Keratinocyte (primary cell): Measurements from ENCODE around the gene GNG8. TPM values are rescaled to one million over a fixed set of nuclear protein-coding genes. Genes with fewer than 3 reads are reported as not detected.

Source experiments
- DNase-seq: peaks from one replicate; pipeline ENCODE4 v3.0.0-alpha.2; 2011; ENCODE audit warnings: low read depth, missing footprints, low spot score
- FAIRE-seq: peaks from 2 replicates; lab custom pipeline; 2011; peaks lifted over from hg19 to GRCh38; lab: Jason Lieb, UNC
- H2AFZ ChIP-seq: 2 replicates; pipeline ENCODE4 v1.6.0; 2012; ENCODE audit warnings: low read length, control low read depth, inconsistent platforms; ENCODE audit not compliant: control insufficient read depth
- H3K27ac ChIP-seq: 2 replicates; pipeline ENCODE4 v1.5.1; 2011; ENCODE audit warnings: low read length; ENCODE audit not compliant: control insufficient read depth, insufficient read depth
- H3K27me3 ChIP-seq: 3 replicates; pipeline ENCODE4 v1.6.0; 2011; ENCODE audit warnings: low read length; ENCODE audit not compliant: control insufficient read depth, insufficient read depth; ENCODE audit errors: extremely low read depth
- H3K36me3 ChIP-seq, 2 experiments: 2 replicates in 1 of 2; 3 replicates in 1 of 2; pipeline ENCODE4 v1.5.1; 2011; ENCODE audit warnings: low read length in 2 of 2, mild to moderate bottlenecking in 1 of 2; ENCODE audit not compliant: control insufficient read depth in 2 of 2, insufficient read depth in 2 of 2; ENCODE audit errors: extremely low read depth in 1 of 2
- H3K4me1 ChIP-seq: 3 replicates; pipeline ENCODE4 v1.5.1; 2011; ENCODE audit warnings: low read length; ENCODE audit not compliant: control insufficient read depth, insufficient read depth; ENCODE audit errors: extremely low read depth
- H3K4me2 ChIP-seq: 3 replicates; pipeline ENCODE4 v1.6.0; 2011; ENCODE audit warnings: low read depth, low read length; ENCODE audit not compliant: control insufficient read depth, insufficient read depth; ENCODE audit errors: extremely low read depth
- H3K4me3 ChIP-seq, 3 experiments: fragments of 200-600 bp in 1 of 3; sonication (generic) in 1 of 3; 2 replicates in 2 of 3; 3 replicates in 1 of 3; pipeline ENCODE4 v1.5.1; 2011 to 2016; ENCODE audit warnings: low read length in 3 of 3, mild to moderate bottlenecking in 3 of 3, control low read depth in 2 of 3, inconsistent platforms in 1 of 3, low read depth in 1 of 3, mixed read lengths in 1 of 3, mixed run types in 1 of 3, moderate library complexity in 1 of 3; ENCODE audit not compliant: control insufficient read depth in 2 of 3, insufficient read depth in 2 of 3; ENCODE audit errors: extremely low read depth in 1 of 3
- H3K79me2 ChIP-seq: 2 replicates; pipeline ENCODE4 v1.6.0; 2012; ENCODE audit warnings: low read length; ENCODE audit not compliant: control insufficient read depth, insufficient read depth
- H3K9ac ChIP-seq: 3 replicates; pipeline ENCODE4 v1.6.0; 2011; ENCODE audit warnings: low read length; ENCODE audit not compliant: control insufficient read depth, insufficient read depth; ENCODE audit errors: extremely low read depth
- H3K9me1 ChIP-seq: 3 replicates; pipeline ENCODE4 v1.6.0; 2011; ENCODE audit warnings: low read length; ENCODE audit not compliant: control insufficient read depth, insufficient read depth; ENCODE audit errors: extremely low read depth
- H3K9me3 ChIP-seq: 2 replicates; pipeline ENCODE4 v1.5.1; 2012; ENCODE audit warnings: low read depth, low read length; ENCODE audit not compliant: control insufficient read depth
- H4K20me1 ChIP-seq: 3 replicates; pipeline ENCODE4 v1.6.0; 2011; ENCODE audit warnings: low read length; ENCODE audit not compliant: control insufficient read depth, insufficient read depth; ENCODE audit errors: extremely low read depth
- EZH2 ChIP-seq: IDR thresholded peaks from one replicate; pipeline ENCODE4 v1.6.1; 2012; ENCODE audit warnings: inconsistent platforms, mild to moderate bottlenecking, low read length, moderate library complexity
- dilution Hi-C: fragments of 300-500 bp; cut with MboI; formaldehyde crosslinking; loops from one replicate; pipeline ENCODE4 v1.7.0; 2020; ENCODE audit warnings: low sequenced_read_pairs; ENCODE audit not compliant: extremely low pct_ligation_motif_present
- polyA plus RNA-seq, 5 experiments: library from polyadenylated mRNA; depleted of rRNA in 3 of 5; stranded (reverse) in 3 of 5; stranded (forward) in 1 of 5; unstranded in 1 of 5; fragments of >200 nt; gene quantifications; 1 replicate in 1 of 5; 2 replicates in 3 of 5; 3 replicates in 1 of 5; pipeline versions ENCODE4 v1.2.1 to v1.2.3, GENCODE V29; 2011 to 2012; ENCODE audit warnings: missing spikeins in 2 of 5, low read depth in 1 of 5, low replicate concordance in 1 of 5
- TF ChIP-seq, protein P1 (sequence below), 3 experiments: IDR thresholded peaks in 1 of 3; conservative IDR thresholded peaks in 1 of 3; optimal IDR thresholded peaks in 1 of 3; 2 replicates in 2 of 3; 3 replicates in 1 of 3; pipeline versions ENCODE3 to v1.5.1; 2011; ENCODE audit warnings: low read length in 3 of 3, mild to moderate bottlenecking in 3 of 3, moderate library complexity in 2 of 3, control low read depth in 1 of 3, inconsistent platforms in 1 of 3; ENCODE audit not compliant: insufficient read depth in 2 of 3; ENCODE audit errors: extremely low read depth in 1 of 3

Gene GNG8
- polyA plus RNA-seq, 1 donor (not counting 4 experiments of a cell fraction or from before 2014, with no cell fraction given), result not detected

DNA sequence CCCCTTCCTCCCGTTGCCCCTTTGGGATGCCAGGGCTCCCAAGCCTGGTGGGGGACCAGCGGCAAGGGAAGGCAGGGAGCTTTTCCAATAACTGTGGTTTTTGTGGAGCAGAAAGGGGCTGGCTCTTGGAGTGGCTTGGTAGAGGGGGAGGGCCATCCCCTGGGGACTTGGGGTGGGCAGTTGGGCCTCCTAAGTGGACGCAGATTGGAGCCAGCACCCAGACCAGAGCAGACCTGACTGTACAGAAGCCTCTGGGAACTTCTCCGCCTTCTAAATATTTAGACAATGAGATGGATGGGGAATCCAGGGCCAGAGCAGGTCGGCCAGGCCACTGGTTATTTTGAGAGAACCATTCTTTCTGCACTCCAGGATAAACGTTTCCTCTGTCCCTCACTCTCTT lies 15.3 kb downstream of the GNG8 start:
- Histone ChIP-seq H3K36me3 (no peaks in the 10 kb centered on the region), H3K4me3 (no peak overlapping the region), H3K9ac (no peak overlapping the region), H3K79me2 (no peaks in the 10 kb centered on the region), H3K27me3 (peaks cover 14% of the 10 kb centered on the region), H3K9me1 (no peaks in the 10 kb centered on the region), H4K20me1 (no peaks in the 10 kb centered on the region), H3K9me3 (no peaks in the 10 kb centered on the region), H3K27ac (no peak overlapping the region), H3K4me2 (no peak overlapping the region), H2AFZ (no peak overlapping the region), H3K4me1 (peaks cover 4% of the 10 kb centered on the region)
- FAIRE-seq (no peak), DNase-seq (no peak)
- TF ChIP-seq EZH2, result no peak
- TF ChIP-seq, protein P1, sequence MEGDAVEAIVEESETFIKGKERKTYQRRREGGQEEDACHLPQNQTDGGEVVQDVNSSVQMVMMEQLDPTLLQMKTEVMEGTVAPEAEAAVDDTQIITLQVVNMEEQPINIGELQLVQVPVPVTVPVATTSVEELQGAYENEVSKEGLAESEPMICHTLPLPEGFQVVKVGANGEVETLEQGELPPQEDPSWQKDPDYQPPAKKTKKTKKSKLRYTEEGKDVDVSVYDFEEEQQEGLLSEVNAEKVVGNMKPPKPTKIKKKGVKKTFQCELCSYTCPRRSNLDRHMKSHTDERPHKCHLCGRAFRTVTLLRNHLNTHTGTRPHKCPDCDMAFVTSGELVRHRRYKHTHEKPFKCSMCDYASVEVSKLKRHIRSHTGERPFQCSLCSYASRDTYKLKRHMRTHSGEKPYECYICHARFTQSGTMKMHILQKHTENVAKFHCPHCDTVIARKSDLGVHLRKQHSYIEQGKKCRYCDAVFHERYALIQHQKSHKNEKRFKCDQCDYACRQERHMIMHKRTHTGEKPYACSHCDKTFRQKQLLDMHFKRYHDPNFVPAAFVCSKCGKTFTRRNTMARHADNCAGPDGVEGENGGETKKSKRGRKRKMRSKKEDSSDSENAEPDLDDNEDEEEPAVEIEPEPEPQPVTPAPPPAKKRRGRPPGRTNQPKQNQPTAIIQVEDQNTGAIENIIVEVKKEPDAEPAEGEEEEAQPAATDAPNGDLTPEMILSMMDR (optimal IDR thresholded peaks at IDR 0.05 in 1 of 3, IDR thresholded peaks at IDR 0.05 in 1 of 3, conservative IDR thresholded peaks at IDR 0.05 in 1 of 3; ENCODE audit: extremely low read depth in 1 of 3, insufficient read depth in 2 of 3, low read length in 3 of 3), result no peak
- dilution Hi-C loops, result no loop called here

- TF ChIP-seq, protein P1 (optimal IDR thresholded peaks at IDR 0.05 in 1 of 3, IDR thresholded peaks at IDR 0.05 in 1 of 3, conservative IDR thresholded peaks at IDR 0.05 in 1 of 3; ENCODE audit: extremely low read depth in 1 of 3, insufficient read depth in 2 of 3, low read length in 3 of 3), result no peak
- no peak for TF ChIP-seq EZH2
- Histone ChIP-seq H2AFZ (no peak overlapping the region), H3K36me3 (no peaks in the 10 kb centered on the region), H3K9me3 (no peaks in the 10 kb centered on the region), H3K27me3 (peaks cover 14% of the 10 kb centered on the region), H3K27ac (no peak overlapping the region), H3K4me1 (peaks cover 3% of the 10 kb centered on the region), H3K79me2 (no peaks in the 10 kb centered on the region), H3K4me2 (no peak overlapping the region), H3K4me3 (no peak overlapping the region), H3K9me1 (no peaks in the 10 kb centered on the region), H4K20me1 (no peaks in the 10 kb centered on the region), H3K9ac (no peak overlapping the region)
- dilution Hi-C loops, result no loop called here
- FAIRE-seq, result no peak
- no peak for DNase-seq
Observed at GRCh38 chr19:46620267-46620666, 15.7 kb downstream of the GNG8 start.
